SK-N-SH (cell line): Measurements from ENCODE around the gene ENTPD6. TPM values are rescaled to one million over a fixed set of nuclear protein-coding genes. Genes with fewer than 3 reads are reported as not detected.

Experiments used
- CTCF ChIA-PET: fragments of 300-600, 350-600 bp; formaldehyde crosslinking; extraction: SDS; loops from one replicate; lab custom pipeline; 2021; lab: Yijun Ruan, JAX
- POLR2A ChIA-PET: fragments of 350-600 bp; sonication (Branson Sonifier 250); formaldehyde crosslinking; extraction: SDS; loops from one replicate; lab custom pipeline; 2020; ENCODE audit warnings: antibody characterized with exemption, inconsistent platforms; lab: Yijun Ruan, JAX
- DNase-seq: peaks from one replicate; pipeline ENCODE4 v3.0.0; 2012
- H2AFZ ChIP-seq: fragments of 200-600 bp; sonication (generic); 2 replicates; pipeline ENCODE4 v1.8.1; 2016; ENCODE audit warnings: antibody characterized with exemption, mild to moderate bottlenecking, low read depth
- H3F3A ChIP-seq: fragments of 200-600 bp; sonication (generic); replicated peaks from 2 replicates; pipeline ENCODE3; 2016; ENCODE audit warnings: antibody characterized with exemption, mild to moderate bottlenecking; ENCODE audit not compliant: insufficient read depth
- H3K27ac ChIP-seq, 2 experiments: fragments of 200-500 bp in 1 of 2; fragments of 200-600 bp in 1 of 2; sonication (Bioruptor generic) in 1 of 2; sonication (generic), shearing (Covaris generic) in 1 of 2; 2 replicates each; pipeline versions ENCODE4 v1.5.1 to v1.6.1; 2014 to 2016; ENCODE audit warnings: low read depth in 2 of 2, inconsistent platforms in 1 of 2, low read length in 1 of 2, mild to moderate bottlenecking in 1 of 2, mixed read lengths in 1 of 2
- H3K27me3 ChIP-seq: fragments of 200-600 bp; sonication (generic), shearing (Covaris generic); 2 replicates; pipeline ENCODE4 v1.6.1; 2016; ENCODE audit warnings: mixed run types; ENCODE audit not compliant: insufficient read depth
- H3K36me3 ChIP-seq, 2 experiments: fragments of 200-500 bp in 1 of 2; fragments of 200-600 bp in 1 of 2; sonication (Bioruptor generic) in 1 of 2; sonication (generic) in 1 of 2; replicated peaks in 1 of 2; 2 replicates each; pipeline versions ENCODE3 to v1.5.1; 2014 to 2016; ENCODE audit warnings: low read length in 1 of 2, mild to moderate bottlenecking in 1 of 2; ENCODE audit not compliant: insufficient read depth in 2 of 2, control insufficient read depth in 1 of 2
- H3K4me1 ChIP-seq, 2 experiments: fragments of 200-500 bp in 1 of 2; fragments of 200-600 bp in 1 of 2; sonication (Bioruptor generic) in 1 of 2; sonication (generic), shearing (Covaris generic) in 1 of 2; 2 replicates each; pipeline versions ENCODE4 v1.5.1 to v1.6.1; 2014 to 2016; ENCODE audit warnings: low read depth in 1 of 2, low read length in 1 of 2, mixed run types in 1 of 2; ENCODE audit not compliant: insufficient read depth in 2 of 2, control insufficient read depth in 1 of 2
- H3K4me2 ChIP-seq: fragments of 200-600 bp; sonication (generic), shearing (Covaris generic); 2 replicates; pipeline ENCODE4 v1.6.1; 2017; ENCODE audit warnings: mixed run types
- H3K4me3 ChIP-seq, 2 experiments: fragments of 200-500 bp in 1 of 2; fragments of 200-600 bp in 1 of 2; sonication (Bioruptor generic) in 1 of 2; sonication (generic), shearing (Covaris generic) in 1 of 2; 2 replicates each; pipeline versions ENCODE4 v1.5.1 to v1.8.1; 2014 to 2016; ENCODE audit warnings: low read depth in 2 of 2, inconsistent platforms in 1 of 2, low read length in 1 of 2, mild to moderate bottlenecking in 1 of 2, mixed read lengths in 1 of 2, moderate library complexity in 1 of 2
- H3K79me2 ChIP-seq: fragments of 200-600 bp; sonication (generic); 2 replicates; pipeline ENCODE4 v1.8.1; 2017; ENCODE audit warnings: mild to moderate bottlenecking; ENCODE audit not compliant: insufficient read depth
- H3K9ac ChIP-seq: fragments of 200-600 bp; sonication (generic); 2 replicates; pipeline ENCODE4 v1.6.1; 2017; ENCODE audit warnings: mixed run types
- H3K9me2 ChIP-seq: fragments of 200-600 bp; sonication (generic); 2 replicates; pipeline ENCODE4 v1.6.1; 2017; ENCODE audit warnings: mixed run types
- H3K9me3 ChIP-seq: fragments of 200-600 bp; sonication (generic); 2 replicates; pipeline ENCODE4 v1.6.1; 2017; ENCODE audit warnings: mixed run types, mild to moderate bottlenecking, moderate library complexity
- H4K20me1 ChIP-seq: fragments of 200-600 bp; sonication (generic); 2 replicates; pipeline ENCODE4 v1.6.1; 2017; ENCODE audit warnings: mild to moderate bottlenecking, mixed run types; ENCODE audit not compliant: insufficient read depth
- EP300 ChIP-seq, 2 experiments: IDR thresholded peaks; 2 replicates each; pipeline versions ENCODE4 v1.4.0 to v1.6.1; 2012; ENCODE audit warnings: borderline replicate concordance in 1 of 2, low read depth in 1 of 2, low read length in 1 of 2
- EZH2phosphoT487 ChIP-seq: fragments of 200-600 bp; sonication (generic); IDR thresholded peaks from 2 replicates; pipeline ENCODE4 v1.6.1; 2017; ENCODE audit warnings: low read depth, mixed run types, mild to moderate bottlenecking, antibody characterized with exemption, moderate library complexity, borderline replicate concordance
- FOXM1 ChIP-seq: IDR thresholded peaks from 2 replicates; pipeline ENCODE4 v1.4.0; 2012; ENCODE audit warnings: low read depth, mild to moderate bottlenecking
- GATA2 ChIP-seq: sonication (generic); formaldehyde crosslinking; IDR thresholded peaks from 2 replicates; pipeline ENCODE4 v1.5.0; 2020; ENCODE audit warnings: mild to moderate bottlenecking, missing genetic modification reagents
- JUND ChIP-seq: IDR thresholded peaks from 2 replicates; pipeline ENCODE4 v1.4.0; 2012
- MXI1 ChIP-seq: IDR thresholded peaks from 2 replicates; pipeline ENCODE4 v1.6.1; 2012; ENCODE audit warnings: mild to moderate bottlenecking, low read depth, low read length, improper control_type of control experiment
- NRF1 ChIP-seq: IDR thresholded peaks from 2 replicates; pipeline ENCODE4 v1.6.1; 2012; ENCODE audit warnings: low read depth, mild to moderate bottlenecking, low read length
- POLR2AphosphoS5 ChIP-seq: IDR thresholded peaks from 2 replicates; pipeline ENCODE4 v1.6.1; 2012; ENCODE audit warnings: low read depth, low read length
- RAD21 ChIP-seq: IDR thresholded peaks from 2 replicates; pipeline ENCODE4 v1.6.1; 2012; ENCODE audit warnings: mild to moderate bottlenecking, low read length
- RFX5 ChIP-seq: IDR thresholded peaks from 2 replicates; pipeline ENCODE4 v1.6.1; 2012; ENCODE audit warnings: mild to moderate bottlenecking, improper control_type of control experiment, low read length
- RXRA ChIP-seq: IDR thresholded peaks from 2 replicates; pipeline ENCODE4 v1.4.0; 2012; ENCODE audit warnings: low read depth, mild to moderate bottlenecking, borderline replicate concordance
- SIN3A ChIP-seq: IDR thresholded peaks from 2 replicates; pipeline ENCODE4 v1.6.1; 2012; ENCODE audit warnings: low read depth, mild to moderate bottlenecking, low read length, moderate library complexity, borderline replicate concordance
- TAF1 ChIP-seq: IDR thresholded peaks from 2 replicates; pipeline ENCODE4 v1.6.1; 2012; ENCODE audit warnings: low read depth, mild to moderate bottlenecking, low read length, moderate library complexity, borderline replicate concordance
- TCF12 ChIP-seq: IDR thresholded peaks from 2 replicates; pipeline ENCODE4 v1.4.0; 2012
- TEAD4 ChIP-seq: IDR thresholded peaks from 2 replicates; pipeline ENCODE4 v1.4.0; 2012; ENCODE audit warnings: mild to moderate bottlenecking, borderline replicate concordance; ENCODE audit not compliant: insufficient read depth
- USF1 ChIP-seq: IDR thresholded peaks from 2 replicates; pipeline ENCODE4 v1.4.0; 2012; ENCODE audit warnings: low read depth, borderline replicate concordance
- YY1 ChIP-seq: IDR thresholded peaks from 2 replicates; pipeline ENCODE4 v1.4.0; 2012; ENCODE audit warnings: low read depth, mild to moderate bottlenecking
- WGBS: methylation state at CpG from one replicate; pipeline ENCODE4 v1.1.6; 2017; ENCODE audit warnings: low lambda C conversion rate; 5-methylcytosine and 5-hydroxymethylcytosine counted together
- polyA plus RNA-seq, 3 experiments: library from polyadenylated mRNA; depleted of rRNA; stranded (reverse); fragments of >200 nt; gene quantifications; 2 replicates each; pipeline ENCODE4 v1.2.3, GENCODE V29; 2012
- TF ChIP-seq, protein P1 (sequence below): IDR thresholded peaks from 2 replicates; pipeline ENCODE4; 2012
- TF ChIP-seq, protein P2 (sequence below): fragments of 150-350 bp; IDR thresholded peaks from 2 replicates; pipeline ENCODE4 v1.6.1; 2017; ENCODE audit warnings: antibody characterized with exemption, low read length, low read depth, borderline replicate concordance
- TF ChIP-seq, protein P3 (sequence below): IDR thresholded peaks from 2 replicates; pipeline ENCODE4 v1.6.1; 2012; ENCODE audit warnings: mild to moderate bottlenecking, low read depth, low read length, moderate library complexity

ENTPD6 gene
- polyA plus RNA-seq, 1 of the 3 experiments (the other 2 are of a cell fraction): 76.1 TPM

GRCh38 chr20:25253606-25254275, 58.2 kb downstream of the ENTPD6 start:
- Histone ChIP-seq H4K20me1 (peaks cover 92% of the 10 kb centered on the region), H3K27me3 (no peaks in the 10 kb centered on the region), H3K36me3 (peaks cover 6 to 16% of the 10 kb centered on the region in 2 experiments), H3K79me2 (peaks cover 100% of the 10 kb centered on the region), H3F3A (peaks cover 5% of the 10 kb centered on the region), H3K9ac (no peak overlapping the region), H3K9me2 (no peaks in the 10 kb centered on the region), H3K4me2 (no peak overlapping the region), H2AFZ (no peak overlapping the region), H3K9me3 (no peaks in the 10 kb centered on the region), H3K4me3 (no peak overlapping the region), H3K27ac (no peak overlapping the region), H3K4me1 (peaks cover 11 to 59% of the 10 kb centered on the region in 2 experiments)
- 80% methylated on average over 11 of the region's 11 CpGs for WGBS
- DNase-seq: peak; percentile 16
- CTCF ChIA-PET: interaction anchor here (1.1 to 2.9 kb wide), 3 partner anchors 40 to 145 kb away, joined by 3 to 16 read pairs (median 10); no protein-coding TSS in a partner anchor
- TF ChIP-seq EP300 (IDR thresholded peaks at IDR 0.05; ENCODE audit: borderline replicate concordance in 1 of 2, low read depth in 1 of 2, low read length in 1 of 2) (no peak), SIN3A (no peak), TAF1 (no peak), NRF1 (no peak), RAD21 (no peak), POLR2AphosphoS5 (no peak), TCF12 (no peak), RFX5 (no peak)
- POLR2A ChIA-PET: interaction anchor here (1.4 to 1.7 kb wide), 2 partner anchors 26 to 153 kb away, joined by 5 to 6 read pairs; partner anchors contain the start of gene GINS1

- no peak overlapping the region for H3K9ac ChIP-seq
- H2AFZ ChIP-seq: no peak overlapping the region
- H3F3A ChIP-seq: no peaks in the 10 kb centered on the region
- H3K4me1 ChIP-seq: peaks cover 11 to 58% of the 10 kb centered on the region in 2 experiments
- peaks cover 11 to 17% of the 10 kb centered on the region in 2 experiments for H3K36me3 ChIP-seq
- peaks cover 97% of the 10 kb centered on the region for H3K79me2 ChIP-seq
- WGBS: 53% methylated on average over 5 of the region's 5 CpGs
- peak; percentile 73 for DNase-seq
- no peaks in the 10 kb centered on the region for H3K9me3 ChIP-seq
- CTCF ChIA-PET: interaction anchor here (1.0 to 2.9 kb wide), 7 partner anchors 17 to 261 kb away, joined by 3 to 16 read pairs (median 4); partner anchors contain the start of gene ENTPD6
- peaks cover 95% of the 10 kb centered on the region for H4K20me1 ChIP-seq
- H3K4me3 ChIP-seq: no peak overlapping the region; a peak in 1 of 4 replicates
- no peak overlapping the region for H3K4me2 ChIP-seq
- POLR2A ChIA-PET: interaction anchor here (1.4 to 1.7 kb wide), 2 partner anchors 26 to 153 kb away, joined by 5 to 6 read pairs; partner anchors contain the start of gene GINS1
- H3K27ac ChIP-seq: peak overlapping the region in 1 of 2 experiments; percentile 69; a peak in 2 of 4 replicates
- H3K9me2 ChIP-seq: no peaks in the 10 kb centered on the region
- no peaks in the 10 kb centered on the region for H3K27me3 ChIP-seq
- TF ChIP-seq USF1: no peak
- TF ChIP-seq EP300 (IDR thresholded peaks at IDR 0.05; ENCODE audit: borderline replicate concordance in 1 of 2, low read depth in 1 of 2, low read length in 1 of 2): peak in 1 of 2 experiments; percentile 79; a peak in 2 of 4 replicates
- TF ChIP-seq, protein P1, sequence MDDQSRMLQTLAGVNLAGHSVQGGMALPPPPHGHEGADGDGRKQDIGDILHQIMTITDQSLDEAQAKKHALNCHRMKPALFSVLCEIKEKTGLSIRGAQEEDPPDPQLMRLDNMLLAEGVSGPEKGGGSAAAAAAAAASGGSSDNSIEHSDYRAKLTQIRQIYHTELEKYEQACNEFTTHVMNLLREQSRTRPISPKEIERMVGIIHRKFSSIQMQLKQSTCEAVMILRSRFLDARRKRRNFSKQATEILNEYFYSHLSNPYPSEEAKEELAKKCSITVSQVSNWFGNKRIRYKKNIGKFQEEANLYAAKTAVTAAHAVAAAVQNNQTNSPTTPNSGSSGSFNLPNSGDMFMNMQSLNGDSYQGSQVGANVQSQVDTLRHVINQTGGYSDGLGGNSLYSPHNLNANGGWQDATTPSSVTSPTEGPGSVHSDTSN: no peak
- no peak for TF ChIP-seq RAD21
- TF ChIP-seq TEAD4: no peak
- TF ChIP-seq, protein P2, sequence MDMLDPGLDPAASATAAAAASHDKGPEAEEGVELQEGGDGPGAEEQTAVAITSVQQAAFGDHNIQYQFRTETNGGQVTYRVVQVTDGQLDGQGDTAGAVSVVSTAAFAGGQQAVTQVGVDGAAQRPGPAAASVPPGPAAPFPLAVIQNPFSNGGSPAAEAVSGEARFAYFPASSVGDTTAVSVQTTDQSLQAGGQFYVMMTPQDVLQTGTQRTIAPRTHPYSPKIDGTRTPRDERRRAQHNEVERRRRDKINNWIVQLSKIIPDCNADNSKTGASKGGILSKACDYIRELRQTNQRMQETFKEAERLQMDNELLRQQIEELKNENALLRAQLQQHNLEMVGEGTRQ: no peak
- TF ChIP-seq, protein P3, sequence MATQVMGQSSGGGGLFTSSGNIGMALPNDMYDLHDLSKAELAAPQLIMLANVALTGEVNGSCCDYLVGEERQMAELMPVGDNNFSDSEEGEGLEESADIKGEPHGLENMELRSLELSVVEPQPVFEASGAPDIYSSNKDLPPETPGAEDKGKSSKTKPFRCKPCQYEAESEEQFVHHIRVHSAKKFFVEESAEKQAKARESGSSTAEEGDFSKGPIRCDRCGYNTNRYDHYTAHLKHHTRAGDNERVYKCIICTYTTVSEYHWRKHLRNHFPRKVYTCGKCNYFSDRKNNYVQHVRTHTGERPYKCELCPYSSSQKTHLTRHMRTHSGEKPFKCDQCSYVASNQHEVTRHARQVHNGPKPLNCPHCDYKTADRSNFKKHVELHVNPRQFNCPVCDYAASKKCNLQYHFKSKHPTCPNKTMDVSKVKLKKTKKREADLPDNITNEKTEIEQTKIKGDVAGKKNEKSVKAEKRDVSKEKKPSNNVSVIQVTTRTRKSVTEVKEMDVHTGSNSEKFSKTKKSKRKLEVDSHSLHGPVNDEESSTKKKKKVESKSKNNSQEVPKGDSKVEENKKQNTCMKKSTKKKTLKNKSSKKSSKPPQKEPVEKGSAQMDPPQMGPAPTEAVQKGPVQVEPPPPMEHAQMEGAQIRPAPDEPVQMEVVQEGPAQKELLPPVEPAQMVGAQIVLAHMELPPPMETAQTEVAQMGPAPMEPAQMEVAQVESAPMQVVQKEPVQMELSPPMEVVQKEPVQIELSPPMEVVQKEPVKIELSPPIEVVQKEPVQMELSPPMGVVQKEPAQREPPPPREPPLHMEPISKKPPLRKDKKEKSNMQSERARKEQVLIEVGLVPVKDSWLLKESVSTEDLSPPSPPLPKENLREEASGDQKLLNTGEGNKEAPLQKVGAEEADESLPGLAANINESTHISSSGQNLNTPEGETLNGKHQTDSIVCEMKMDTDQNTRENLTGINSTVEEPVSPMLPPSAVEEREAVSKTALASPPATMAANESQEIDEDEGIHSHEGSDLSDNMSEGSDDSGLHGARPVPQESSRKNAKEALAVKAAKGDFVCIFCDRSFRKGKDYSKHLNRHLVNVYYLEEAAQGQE: no peak
- TF ChIP-seq POLR2AphosphoS5: no peak
- peak; percentile 87 for TF ChIP-seq GATA2 (CRISPR knock-in tag)
- no peak for TF ChIP-seq JUND
- no peak for TF ChIP-seq YY1
- TF ChIP-seq TAF1: no peak
- TF ChIP-seq FOXM1: no peak
- no peak for TF ChIP-seq NRF1
- no peak for TF ChIP-seq EZH2phosphoT487
- TF ChIP-seq RXRA: no peak
- peak; percentile 68; the same call in 1 of the 2 replicates for TF ChIP-seq MXI1
Observed at GRCh38 chr20:25254571-25254970, 59.1 kb downstream of the ENTPD6 start.
